Panc1 (cell line): ENCODE measurements around the gene SLC7A4. TPM values are rescaled to one million over a fixed set of nuclear protein-coding genes. Genes with fewer than 3 reads are reported as not detected.
A peak's percentile ranks its signal among the peaks of the same experiment; 100 is the strongest.

Experiments used
- ATAC-seq: fragments of 200-7000 bp; cut with Tn5 transposase; 2 replicates; pipeline ENCODE4 v1.9.1; 2020; ENCODE audit warnings: mild to moderate bottlenecking, moderate library complexity
- BruUV-seq: library from RNA; stranded (reverse); fragments of 400-500 nt; replicated peaks from 2 replicates; lab custom pipeline; 2021; lab: Mats Ljungman, UMichigan
- CTCF ChIA-PET: fragments of 300-600 bp; sonication (Branson Sonifier 250); formaldehyde crosslinking; loops from one replicate; lab custom pipeline; 2022; ENCODE audit warnings: antibody characterized with exemption; lab: Charles Lee
- POLR2A ChIA-PET: fragments of 300-600 bp; sonication (Branson Sonifier 250); formaldehyde crosslinking; loops from one replicate; lab custom pipeline; 2022; ENCODE audit warnings: antibody characterized with exemption; lab: Charles Lee
- DNase-seq: peaks from one replicate; pipeline ENCODE4 v3.0.0-alpha.2; 2010; ENCODE audit warnings: low read depth, low spot score
- H3K27ac ChIP-seq: 2 replicates; pipeline ENCODE4 v1.5.1; 2011; ENCODE audit warnings: mild to moderate bottlenecking, low read length, inconsistent platforms
- H3K27me3 ChIP-seq: fragments of 200-500 bp; sonication (Bioruptor generic); 2 replicates; pipeline ENCODE4 v1.6.0; 2014; ENCODE audit warnings: low read length, inconsistent platforms; ENCODE audit not compliant: control insufficient read depth, insufficient read depth
- H3K36me3 ChIP-seq: fragments of 200-500 bp; sonication (Bioruptor generic); 2 replicates; pipeline ENCODE4 v1.5.1; 2014; ENCODE audit warnings: inconsistent platforms, mild to moderate bottlenecking, low read length, moderate library complexity; ENCODE audit not compliant: control insufficient read depth, insufficient read depth
- H3K4me1 ChIP-seq: 2 replicates; pipeline ENCODE4 v1.5.1; 2011; ENCODE audit warnings: inconsistent platforms, mild to moderate bottlenecking, low read length, moderate library complexity; ENCODE audit not compliant: control insufficient read depth, insufficient read depth
- H3K4me3 ChIP-seq, 2 experiments: 2 replicates each; pipeline ENCODE4 v1.5.1; 2011 to 2012; ENCODE audit warnings: low read depth in 2 of 2, low read length in 2 of 2, mild to moderate bottlenecking in 2 of 2, inconsistent platforms in 1 of 2, moderate library complexity in 1 of 2
- H3K9me3 ChIP-seq: fragments of 200-500 bp; sonication (Bioruptor generic); 2 replicates; pipeline ENCODE4 v1.5.1; 2014; ENCODE audit warnings: low read depth, mild to moderate bottlenecking, inconsistent platforms, low read length, moderate library complexity; ENCODE audit not compliant: control insufficient read depth, insufficient read depth
- POLR2AphosphoS5 ChIP-seq: IDR thresholded peaks from 2 replicates; pipeline ENCODE4 v1.6.1; 2012; ENCODE audit warnings: mild to moderate bottlenecking, low read depth, low read length, moderate library complexity
- SIN3A ChIP-seq: IDR thresholded peaks from 2 replicates; pipeline ENCODE4 v1.6.1; 2012; ENCODE audit warnings: low read depth, mild to moderate bottlenecking, low read length, moderate library complexity, borderline replicate concordance; ENCODE audit not compliant: insufficient read depth
- TCF7L2 ChIP-seq: IDR thresholded peaks from 2 replicates; pipeline ENCODE4 v1.6.1; 2011; ENCODE audit warnings: mild to moderate bottlenecking, low read depth, low read length, inconsistent platforms
- in situ Hi-C: cut with HindIII; loops from 2 replicates; pipeline ENCODE4 v1.10.0; 2016; ENCODE audit warnings: low sequenced_read_pairs, low pct_unique_long_range_greater_than_20kb
- intact Hi-C: fragments of 100-400 bp; cut with micrococcal nuclease; formaldehyde crosslinking; loops from one replicate; pipeline ENCODE4 v1.10.0; 2022; ENCODE audit not compliant: unreplicated experiment
- total RNA-seq: library from RNA; stranded (reverse); gene quantifications from one replicate; pipeline ENCODE4 v1.2.1, GENCODE V29; 2021; ENCODE audit not compliant: unreplicated experiment
- TF ChIP-seq, protein P1 (sequence below), 2 experiments: IDR thresholded peaks; 2 replicates each; pipeline ENCODE4 v1.6.1; 2011 to 2012; ENCODE audit warnings: low read depth in 2 of 2, control low read depth in 1 of 2, low read length in 1 of 2, mild to moderate bottlenecking in 1 of 2, moderate library complexity in 1 of 2; ENCODE audit not compliant: insufficient read depth in 1 of 2
- TF ChIP-seq, protein P2 (sequence below): fragments of 450-650 bp; IDR thresholded peaks from 2 replicates; pipeline ENCODE4 v1.5.1; 2017; ENCODE audit warnings: mild to moderate bottlenecking

Gene SLC7A4
- total RNA-seq, 1 experiment from 2014 or later = not detected

DNA sequence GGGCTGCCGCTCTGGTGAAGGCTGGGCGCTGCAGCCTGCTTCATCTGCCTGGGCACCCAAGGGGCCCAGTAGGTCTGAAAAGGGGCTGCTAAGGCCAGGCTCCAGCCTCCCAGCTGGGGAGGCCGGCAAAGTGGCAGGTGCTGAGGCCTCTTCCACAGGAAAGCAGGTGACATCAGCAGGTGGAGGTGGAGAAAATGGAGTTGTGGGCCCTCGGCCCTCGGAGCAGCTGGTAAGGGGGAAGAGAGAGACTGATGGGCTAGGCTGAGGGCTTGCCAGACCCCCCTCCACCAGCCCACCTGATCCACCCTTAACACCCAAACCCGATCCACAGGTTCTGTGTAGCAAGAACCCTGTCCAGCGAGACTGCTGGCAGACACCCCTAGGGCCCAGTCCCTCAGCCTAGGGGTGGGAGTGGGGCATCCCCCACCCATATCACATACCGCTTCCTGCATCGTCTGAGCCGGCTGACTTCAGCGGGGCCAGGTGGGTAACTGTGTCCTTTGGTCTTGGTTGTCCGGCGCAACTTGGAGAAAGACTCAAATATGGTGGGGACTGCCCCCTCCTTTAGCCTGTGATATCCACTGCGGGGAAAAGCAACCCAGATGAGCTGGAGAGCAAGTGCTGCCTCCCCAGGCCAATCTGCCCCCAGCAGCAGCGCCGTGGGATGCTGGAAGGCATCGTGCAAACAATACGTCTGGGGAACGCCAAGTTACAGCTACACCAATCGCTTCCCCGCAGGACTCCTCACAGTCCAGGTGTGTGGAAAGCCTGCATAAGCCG, 32.0 kb downstream of the SLC7A4 start:
- H3K4me3 ChIP-seq = peak overlapping the region; percentile 82 to 85
- H3K27me3 ChIP-seq = no peaks in the 10 kb centered on the region
- POLR2A ChIA-PET = no interaction called here
- H3K27ac ChIP-seq = peak overlapping the region; percentile 92
- ATAC-seq (no peak), DNase-seq (no peak)
- H3K9me3 ChIP-seq = no peaks in the 10 kb centered on the region
- no TSS peak for BruUV-seq
- H3K4me1 ChIP-seq = peaks cover 9% of the 10 kb centered on the region
- CTCF ChIA-PET = no interaction called here
- intact Hi-C loops (no loop called here), in situ Hi-C loops (no loop called here)
- no peaks in the 10 kb centered on the region; the same call in 1 of the 2 replicates for H3K36me3 ChIP-seq
- TF ChIP-seq TCF7L2 (no peak), POLR2AphosphoS5 (no peak), SIN3A (no peak)
- TF ChIP-seq, protein P1, sequence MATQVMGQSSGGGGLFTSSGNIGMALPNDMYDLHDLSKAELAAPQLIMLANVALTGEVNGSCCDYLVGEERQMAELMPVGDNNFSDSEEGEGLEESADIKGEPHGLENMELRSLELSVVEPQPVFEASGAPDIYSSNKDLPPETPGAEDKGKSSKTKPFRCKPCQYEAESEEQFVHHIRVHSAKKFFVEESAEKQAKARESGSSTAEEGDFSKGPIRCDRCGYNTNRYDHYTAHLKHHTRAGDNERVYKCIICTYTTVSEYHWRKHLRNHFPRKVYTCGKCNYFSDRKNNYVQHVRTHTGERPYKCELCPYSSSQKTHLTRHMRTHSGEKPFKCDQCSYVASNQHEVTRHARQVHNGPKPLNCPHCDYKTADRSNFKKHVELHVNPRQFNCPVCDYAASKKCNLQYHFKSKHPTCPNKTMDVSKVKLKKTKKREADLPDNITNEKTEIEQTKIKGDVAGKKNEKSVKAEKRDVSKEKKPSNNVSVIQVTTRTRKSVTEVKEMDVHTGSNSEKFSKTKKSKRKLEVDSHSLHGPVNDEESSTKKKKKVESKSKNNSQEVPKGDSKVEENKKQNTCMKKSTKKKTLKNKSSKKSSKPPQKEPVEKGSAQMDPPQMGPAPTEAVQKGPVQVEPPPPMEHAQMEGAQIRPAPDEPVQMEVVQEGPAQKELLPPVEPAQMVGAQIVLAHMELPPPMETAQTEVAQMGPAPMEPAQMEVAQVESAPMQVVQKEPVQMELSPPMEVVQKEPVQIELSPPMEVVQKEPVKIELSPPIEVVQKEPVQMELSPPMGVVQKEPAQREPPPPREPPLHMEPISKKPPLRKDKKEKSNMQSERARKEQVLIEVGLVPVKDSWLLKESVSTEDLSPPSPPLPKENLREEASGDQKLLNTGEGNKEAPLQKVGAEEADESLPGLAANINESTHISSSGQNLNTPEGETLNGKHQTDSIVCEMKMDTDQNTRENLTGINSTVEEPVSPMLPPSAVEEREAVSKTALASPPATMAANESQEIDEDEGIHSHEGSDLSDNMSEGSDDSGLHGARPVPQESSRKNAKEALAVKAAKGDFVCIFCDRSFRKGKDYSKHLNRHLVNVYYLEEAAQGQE (IDR thresholded peaks at IDR 0.05; ENCODE audit: insufficient read depth in 1 of 2, low read depth in 2 of 2, low read length in 1 of 2) = no peak
- TF ChIP-seq, protein P2, sequence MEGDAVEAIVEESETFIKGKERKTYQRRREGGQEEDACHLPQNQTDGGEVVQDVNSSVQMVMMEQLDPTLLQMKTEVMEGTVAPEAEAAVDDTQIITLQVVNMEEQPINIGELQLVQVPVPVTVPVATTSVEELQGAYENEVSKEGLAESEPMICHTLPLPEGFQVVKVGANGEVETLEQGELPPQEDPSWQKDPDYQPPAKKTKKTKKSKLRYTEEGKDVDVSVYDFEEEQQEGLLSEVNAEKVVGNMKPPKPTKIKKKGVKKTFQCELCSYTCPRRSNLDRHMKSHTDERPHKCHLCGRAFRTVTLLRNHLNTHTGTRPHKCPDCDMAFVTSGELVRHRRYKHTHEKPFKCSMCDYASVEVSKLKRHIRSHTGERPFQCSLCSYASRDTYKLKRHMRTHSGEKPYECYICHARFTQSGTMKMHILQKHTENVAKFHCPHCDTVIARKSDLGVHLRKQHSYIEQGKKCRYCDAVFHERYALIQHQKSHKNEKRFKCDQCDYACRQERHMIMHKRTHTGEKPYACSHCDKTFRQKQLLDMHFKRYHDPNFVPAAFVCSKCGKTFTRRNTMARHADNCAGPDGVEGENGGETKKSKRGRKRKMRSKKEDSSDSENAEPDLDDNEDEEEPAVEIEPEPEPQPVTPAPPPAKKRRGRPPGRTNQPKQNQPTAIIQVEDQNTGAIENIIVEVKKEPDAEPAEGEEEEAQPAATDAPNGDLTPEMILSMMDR = no peak

DNA sequence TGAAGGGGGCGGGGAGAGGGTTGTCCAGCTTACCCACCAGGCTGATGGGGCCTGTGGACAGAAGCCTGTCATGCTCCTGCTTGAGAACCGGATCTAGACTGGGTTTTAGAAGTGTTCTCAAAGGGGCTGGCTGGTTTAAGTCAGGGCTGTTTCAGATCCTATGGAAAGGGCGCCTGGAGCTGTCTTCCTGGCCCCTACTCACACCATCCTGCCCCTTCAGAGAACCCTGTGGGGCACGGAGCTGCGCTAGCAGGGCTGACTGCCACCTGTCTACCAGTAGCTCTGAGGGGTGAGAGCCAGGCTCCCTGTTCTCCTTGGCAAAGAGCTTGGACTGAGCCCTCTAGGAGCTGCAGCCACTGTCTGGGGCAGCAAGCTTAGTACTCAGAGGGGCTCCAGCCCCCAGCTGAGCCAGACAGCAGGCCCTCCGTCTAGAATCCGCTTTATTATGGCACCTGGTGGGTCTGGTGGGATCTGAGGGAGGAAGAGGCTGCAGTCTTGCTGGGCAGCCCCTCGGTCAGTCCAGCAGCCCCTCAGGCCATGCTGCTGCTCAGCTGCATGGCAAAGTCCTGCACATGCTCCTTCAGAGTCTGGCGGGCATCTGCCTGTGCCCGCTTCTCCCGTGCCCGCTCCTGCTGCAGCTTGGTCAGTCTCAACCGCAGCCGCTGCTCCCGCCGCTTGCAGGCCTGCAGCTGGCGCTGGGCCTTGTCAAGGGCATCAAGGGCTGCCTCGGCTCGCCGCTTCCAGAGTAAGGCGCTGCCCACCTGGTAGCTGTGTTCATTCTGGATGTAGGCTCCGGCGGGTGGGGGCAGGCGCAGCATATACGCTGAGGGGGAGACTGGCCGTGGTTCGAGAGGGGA, 32.8 kb downstream of the SLC7A4 start:
- BruUV-seq = no TSS peak
- in situ Hi-C loops = no loop called here
- H3K4me1 ChIP-seq = peaks cover 9% of the 10 kb centered on the region
- TF ChIP-seq TCF7L2 (no peak), POLR2AphosphoS5 (peak; percentile 18; the same call in 1 of the 2 replicates)
- no peak for ATAC-seq
- no peaks in the 10 kb centered on the region for H3K9me3 ChIP-seq
- intact Hi-C loops = no loop called here
- H3K36me3 ChIP-seq = no peaks in the 10 kb centered on the region; the same call in 1 of the 2 replicates
- CTCF ChIA-PET = no interaction called here
- H3K4me3 ChIP-seq = no peak overlapping the region
- no peaks in the 10 kb centered on the region for H3K27me3 ChIP-seq
- no peak for DNase-seq
- no peak overlapping the region for H3K27ac ChIP-seq
- POLR2A ChIA-PET = interaction anchor here (0.5 to 1.1 kb wide), 3 partner anchors 10 to 89 kb away, joined by 3 to 7 read pairs (median 6); no protein-coding TSS in a partner anchor
